ENCODE data around the gene TBC1D21.

Gene TBC1D21

GRCh38 chr15:73854265-73854664 is 19.1 kb upstream of the TBC1D21 start (continued):
- no peak for TF ChIP-seq TSHZ2 (CRISPR knock-in tag; IDR thresholded peaks at IDR 0.05)

- TF ChIP-seq ESRRG (CRISPR knock-in tag; IDR thresholded peaks at IDR 0.05) (no peak), ZFP3 (CRISPR knock-in tag; IDR thresholded peaks at IDR 0.05) (no peak), CREB5 (CRISPR knock-in tag; IDR thresholded peaks at IDR 0.05; ENCODE audit: low read depth) (no peak), ZNF8 (CRISPR knock-in tag; IDR thresholded peaks at IDR 0.05) (no peak), ZC3H10 (CRISPR knock-in tag; IDR thresholded peaks at IDR 0.05) (no peak), TCF4 (CRISPR knock-in tag; IDR thresholded peaks at IDR 0.05; ENCODE audit: borderline replicate concordance) (no peak), GLIS3 (CRISPR knock-in tag; IDR thresholded peaks at IDR 0.05) (no peak)
- no peak for ATAC-seq
These were observed 16.7 kb upstream of the TBC1D21 start for GRCh38 chr15:73856458-73857192.

- no peak for TF ChIP-seq ARNTL (CRISPR knock-in tag; IDR thresholded peaks at IDR 0.05; ENCODE audit: borderline replicate concordance, low read depth)
- TF ChIP-seq TOX (CRISPR knock-in tag; IDR thresholded peaks at IDR 0.05; ENCODE audit: borderline replicate concordance): no peak
- no peak for TF ChIP-seq CSDC2 (CRISPR knock-in tag; IDR thresholded peaks at IDR 0.05)
- no peak for TF ChIP-seq CREB5 (CRISPR knock-in tag; IDR thresholded peaks at IDR 0.05; ENCODE audit: low read depth)
- no peak for TF ChIP-seq ZNF8 (CRISPR knock-in tag; IDR thresholded peaks at IDR 0.05)
- no peak for TF ChIP-seq ESRRG (CRISPR knock-in tag; IDR thresholded peaks at IDR 0.05)
- no peak for TF ChIP-seq GLIS3 (CRISPR knock-in tag; IDR thresholded peaks at IDR 0.05)
- no peak for ATAC-seq
These were observed 16.0 kb upstream of the TBC1D21 start for GRCh38 chr15:73857193-73857920.

- ATAC-seq: no peak
- TF ChIP-seq ZFP30 (CRISPR knock-in tag; IDR thresholded peaks at IDR 0.05) (no peak), PPARA (CRISPR knock-in tag; IDR thresholded peaks at IDR 0.05; ENCODE audit: borderline replicate concordance) (no peak), ZNF70 (CRISPR knock-in tag; IDR thresholded peaks at IDR 0.05) (no peak), TCF4 (CRISPR knock-in tag; IDR thresholded peaks at IDR 0.05; ENCODE audit: borderline replicate concordance) (no peak), ISL1 (CRISPR knock-in tag; IDR thresholded peaks at IDR 0.05) (no peak), CREB5 (CRISPR knock-in tag; IDR thresholded peaks at IDR 0.05; ENCODE audit: low read depth) (no peak), ZNF565 (CRISPR knock-in tag; conservative IDR thresholded peaks at IDR 0.05; ENCODE audit: low read depth) (no peak), RARB (CRISPR knock-in tag; IDR thresholded peaks at IDR 0.05) (no peak), SNAI2 (CRISPR knock-in tag; IDR thresholded peaks at IDR 0.05) (no peak), PATZ1 (CRISPR knock-in tag; IDR thresholded peaks at IDR 0.05; ENCODE audit: borderline replicate concordance) (no peak), ESRRG (CRISPR knock-in tag; IDR thresholded peaks at IDR 0.05) (no peak), BACH2 (CRISPR knock-in tag; IDR thresholded peaks at IDR 0.05; ENCODE audit: borderline replicate concordance) (no peak), CSDC2 (CRISPR knock-in tag; IDR thresholded peaks at IDR 0.05) (no peak), GLIS3 (CRISPR knock-in tag; IDR thresholded peaks at IDR 0.05) (no peak), ZC3H10 (CRISPR knock-in tag; IDR thresholded peaks at IDR 0.05) (no peak), POU6F1 (CRISPR knock-in tag; IDR thresholded peaks at IDR 0.05; ENCODE audit: borderline replicate concordance, low read depth) (no peak)
These were observed 15.3 kb upstream of the TBC1D21 start for GRCh38 chr15:73858062-73858461.

Measured in SK-N-SH treated with all-trans-retinoic acid at 6 μM for 48 hours (cell line).